ENCODE results near the gene TCEAL6. TPM values are rescaled to one million over a fixed set of nuclear protein-coding genes. Genes with fewer than 3 reads are reported as not detected.
"Not testable (repeated sequence)": the region's sequence is repeated elsewhere in the genome, so short reads cannot be mapped to it uniquely, and the experiment has no call there.

The TCEAL6 gene
- total and polyA plus RNA-seq, 4 donors: not detected

DNA sequence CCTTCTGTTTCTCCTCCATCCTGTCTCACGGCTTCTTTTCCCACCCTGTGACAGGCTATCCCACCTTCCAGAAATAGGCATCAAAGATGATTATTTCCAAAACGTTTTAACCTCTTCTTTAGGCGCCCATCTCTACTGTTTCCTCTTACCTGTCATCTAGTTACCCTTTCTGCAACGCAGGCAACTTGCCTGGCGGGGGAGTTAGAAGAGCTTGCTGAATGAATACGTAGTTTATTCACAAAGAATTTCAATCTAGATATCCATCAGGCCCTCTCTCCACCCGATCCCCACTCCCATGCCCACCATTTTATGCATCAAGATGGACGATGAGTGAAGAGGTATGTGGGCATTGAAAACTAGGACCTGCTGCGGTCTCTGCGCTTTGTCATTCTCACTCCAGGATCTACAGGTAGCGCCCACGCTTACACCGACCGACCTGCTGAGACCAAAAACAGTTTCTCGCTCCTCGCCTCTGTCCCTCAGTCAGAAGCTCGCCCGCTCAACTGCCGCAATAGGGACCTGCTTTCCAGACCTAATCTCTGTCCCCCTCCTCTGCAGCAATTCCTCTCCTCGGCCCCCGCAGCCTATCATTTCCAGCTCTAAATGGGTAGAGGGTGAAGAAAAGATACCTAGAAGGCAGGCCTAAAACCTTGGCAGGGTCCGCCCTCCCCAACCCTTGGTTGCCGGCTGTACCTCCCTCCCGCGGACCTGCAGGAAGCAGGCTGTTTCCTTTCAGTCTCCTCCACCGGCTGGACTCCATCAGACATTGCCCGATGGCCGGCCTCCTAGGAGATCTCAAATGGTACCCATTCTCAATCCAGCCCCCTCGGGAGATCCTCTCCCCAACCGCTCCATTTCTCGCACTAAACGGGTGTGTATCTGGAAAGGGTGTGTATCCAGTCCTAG is 12.9 kb upstream of the TCEAL6 start:
- Histone ChIP-seq H3K36me3 (ENCODE audit: control insufficient read depth in 4 of 4, insufficient read depth in 3 of 4, low read depth in 1 of 4, low read length in 3 of 4) (no peaks in the 10 kb centered on the region), H3K4me3 (ENCODE audit: low read depth in 1 of 3, low read length in 3 of 3) (peak overlapping the region in 2 of 3 donors; percentile 38 to 48), H3K4me1 (ENCODE audit: control insufficient read depth in 4 of 4, insufficient read depth in 4 of 4, low read length in 3 of 4) (peaks cover 0 to 3% (median 0%) of the 10 kb centered on the region in 4 donors), H3K9me3 (ENCODE audit: control insufficient read depth in 4 of 4, low read length in 3 of 4) (peaks cover 0 to 2% (median 0%) of the 10 kb centered on the region in 4 donors), H3K27ac (ENCODE audit: low read depth in 1 of 2, low read length in 2 of 2) (no peak overlapping the region), H3K9ac (ENCODE audit: low read depth in 1 of 2, low read length in 2 of 2) (no peak overlapping the region), H3K27me3 (ENCODE audit: control insufficient read depth in 4 of 4, insufficient read depth in 4 of 4, low read length in 3 of 4) (peaks cover 0 to 4% (median 0%) of the 10 kb centered on the region in 4 donors)
- DNase-seq (ENCODE audit: low spot score): no peak
- TF ChIP-seq TAF1 (conservative IDR thresholded peaks at IDR 0.05) (no peak), YY1 (IDR thresholded peaks at IDR 0.05) (no peak), EGR1 (IDR thresholded peaks at IDR 0.05; ENCODE audit: low read depth in 2 of 2) (no peak), SP1 (IDR thresholded peaks at IDR 0.05) (no peak)
- TF ChIP-seq, protein P1, sequence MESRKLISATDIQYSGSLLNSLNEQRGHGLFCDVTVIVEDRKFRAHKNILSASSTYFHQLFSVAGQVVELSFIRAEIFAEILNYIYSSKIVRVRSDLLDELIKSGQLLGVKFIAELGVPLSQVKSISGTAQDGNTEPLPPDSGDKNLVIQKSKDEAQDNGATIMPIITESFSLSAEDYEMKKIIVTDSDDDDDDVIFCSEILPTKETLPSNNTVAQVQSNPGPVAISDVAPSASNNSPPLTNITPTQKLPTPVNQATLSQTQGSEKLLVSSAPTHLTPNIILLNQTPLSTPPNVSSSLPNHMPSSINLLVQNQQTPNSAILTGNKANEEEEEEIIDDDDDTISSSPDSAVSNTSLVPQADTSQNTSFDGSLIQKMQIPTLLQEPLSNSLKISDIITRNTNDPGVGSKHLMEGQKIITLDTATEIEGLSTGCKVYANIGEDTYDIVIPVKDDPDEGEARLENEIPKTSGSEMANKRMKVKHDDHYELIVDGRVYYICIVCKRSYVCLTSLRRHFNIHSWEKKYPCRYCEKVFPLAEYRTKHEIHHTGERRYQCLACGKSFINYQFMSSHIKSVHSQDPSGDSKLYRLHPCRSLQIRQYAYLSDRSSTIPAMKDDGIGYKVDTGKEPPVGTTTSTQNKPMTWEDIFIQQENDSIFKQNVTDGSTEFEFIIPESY (IDR thresholded peaks at IDR 0.05): no peak
- 4% methylated on average over 32 of the region's 32 CpGs for WGBS

DNA sequence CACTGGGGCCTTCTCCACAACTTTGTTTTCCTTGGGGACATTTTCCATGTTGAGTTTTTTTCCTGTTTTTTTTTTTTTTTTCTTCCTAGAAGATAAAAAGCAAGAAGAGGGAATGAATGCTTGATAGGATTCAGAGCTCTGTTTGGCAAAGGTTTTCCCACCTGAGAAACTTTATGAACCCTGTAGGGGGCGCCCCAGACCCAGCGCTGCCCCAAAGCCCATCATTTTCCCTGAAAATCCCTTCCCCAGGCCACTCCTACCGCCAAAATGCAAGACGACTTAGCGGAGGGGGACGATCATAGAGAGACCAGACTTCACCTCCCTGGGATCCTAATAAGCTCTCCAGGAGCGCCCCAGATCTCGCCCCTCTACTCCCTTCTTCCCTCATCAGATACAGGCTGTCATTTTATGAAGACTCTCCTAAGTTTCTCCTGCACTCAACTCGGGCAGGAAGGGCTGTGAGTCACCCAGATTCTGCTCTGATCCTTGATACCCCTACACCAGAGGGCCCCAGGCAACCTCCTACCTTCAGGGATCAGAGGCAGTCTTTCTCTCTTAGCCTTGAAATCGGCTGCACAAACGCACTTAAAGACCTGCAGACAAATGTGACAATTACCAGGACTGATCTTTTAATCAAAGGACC is 12.1 kb upstream of the TCEAL6 start:
- no peaks in the 10 kb centered on the region for H3K36me3 ChIP-seq (ENCODE audit: control insufficient read depth in 4 of 4, insufficient read depth in 3 of 4, low read depth in 1 of 4, low read length in 3 of 4)
- no peak for TF ChIP-seq HNF4G (IDR thresholded peaks at IDR 0.05)
- TF ChIP-seq FOXA2 (IDR thresholded peaks at IDR 0.05): no peak
- H3K4me1 ChIP-seq (ENCODE audit: control insufficient read depth in 4 of 4, insufficient read depth in 4 of 4, low read length in 3 of 4): peaks cover 0 to 3% (median 0%) of the 10 kb centered on the region in 4 donors
- H3K27me3 ChIP-seq (ENCODE audit: control insufficient read depth in 4 of 4, insufficient read depth in 4 of 4, low read length in 3 of 4): peaks cover 0 to 4% (median 0%) of the 10 kb centered on the region in 4 donors
- no peak overlapping the region for H3K9ac ChIP-seq (ENCODE audit: low read depth in 1 of 2, low read length in 2 of 2)
- no peak overlapping the region for H3K27ac ChIP-seq (ENCODE audit: low read depth in 1 of 2, low read length in 2 of 2)
- no peak for DNase-seq (ENCODE audit: low spot score)
- H3K9me3 ChIP-seq (ENCODE audit: control insufficient read depth in 4 of 4, low read length in 3 of 4): peaks cover 0 to 2% (median 0%) of the 10 kb centered on the region in 4 donors
- no peak overlapping the region for H3K4me3 ChIP-seq (ENCODE audit: low read depth in 1 of 3, low read length in 3 of 3)
- 5% methylated on average over 11 of the region's 11 CpGs for WGBS

DNA sequence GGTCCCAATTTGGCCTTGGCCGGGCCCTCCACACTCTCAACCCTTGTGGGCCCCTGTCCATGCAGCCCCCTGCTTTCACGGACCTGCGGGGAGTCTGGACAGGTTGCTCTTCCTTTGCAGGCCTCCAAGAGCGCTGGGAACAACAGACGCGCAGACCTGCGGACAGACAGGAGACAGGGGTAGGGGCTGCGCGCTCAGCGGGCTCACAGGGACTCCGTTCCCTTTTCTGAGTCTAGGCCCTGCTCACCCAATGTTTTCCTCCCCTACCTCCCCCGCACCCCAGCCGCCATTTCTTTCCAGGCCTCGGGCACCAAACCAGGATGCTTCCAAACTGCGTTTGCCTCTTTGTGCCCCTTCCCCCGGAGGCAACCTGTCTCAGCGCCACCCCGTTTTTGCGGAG is 650 bp downstream of the TCEAL6 start:
- WGBS: 18% methylated on average over 19 of the region's 19 CpGs
- H3K27me3 ChIP-seq (ENCODE audit: control insufficient read depth in 4 of 4, insufficient read depth in 4 of 4, low read length in 3 of 4); H3K36me3 ChIP-seq (ENCODE audit: control insufficient read depth in 4 of 4, insufficient read depth in 3 of 4, low read depth in 1 of 4, low read length in 3 of 4): not testable (repeated sequence)

DNA sequence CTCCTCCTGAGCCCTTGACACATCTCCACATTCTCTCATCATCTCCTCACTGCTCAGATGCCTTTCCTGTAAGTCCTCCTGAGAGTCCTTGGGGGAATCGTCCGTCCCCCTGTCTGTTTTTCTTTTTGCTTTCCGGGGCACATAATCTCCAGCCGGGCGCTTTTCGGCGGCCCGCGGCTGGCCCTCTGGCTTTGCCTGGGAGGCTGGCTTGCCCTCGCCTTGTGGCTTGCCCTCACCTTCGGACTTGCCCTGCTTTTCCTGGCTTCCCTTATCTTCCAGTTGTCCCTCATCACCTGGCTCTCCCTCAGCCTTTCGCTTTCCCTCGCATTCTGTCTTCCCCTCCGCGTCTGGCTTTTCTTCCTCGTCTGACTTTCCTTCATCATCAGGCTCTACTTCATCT is 1.4 kb downstream of the TCEAL6 start:
- H3K4me1 ChIP-seq (ENCODE audit: control insufficient read depth in 4 of 4, insufficient read depth in 4 of 4, low read length in 3 of 4); H3K9ac ChIP-seq (ENCODE audit: low read depth in 1 of 2, low read length in 2 of 2); H3K9me3 ChIP-seq (ENCODE audit: control insufficient read depth in 4 of 4, low read length in 3 of 4); H3K4me3 ChIP-seq (ENCODE audit: low read depth in 1 of 3, low read length in 3 of 3); H3K27me3 ChIP-seq (ENCODE audit: control insufficient read depth in 4 of 4, insufficient read depth in 4 of 4, low read length in 3 of 4); DNase-seq (ENCODE audit: low spot score); H3K27ac ChIP-seq (ENCODE audit: low read depth in 1 of 2, low read length in 2 of 2); H3K36me3 ChIP-seq (ENCODE audit: control insufficient read depth in 4 of 4, insufficient read depth in 3 of 4, low read depth in 1 of 4, low read length in 3 of 4): not testable (repeated sequence)
- WGBS: 52% methylated on average over 16 of the region's 16 CpGs

More for the DNA sequence above, 650 bp downstream of the TCEAL6 start:
- H3K27ac ChIP-seq (ENCODE audit: low read depth in 1 of 2, low read length in 2 of 2); H3K4me3 ChIP-seq (ENCODE audit: low read depth in 1 of 3, low read length in 3 of 3); H3K9ac ChIP-seq (ENCODE audit: low read depth in 1 of 2, low read length in 2 of 2); H3K9me3 ChIP-seq (ENCODE audit: control insufficient read depth in 4 of 4, low read length in 3 of 4); H3K4me1 ChIP-seq (ENCODE audit: control insufficient read depth in 4 of 4, insufficient read depth in 4 of 4, low read length in 3 of 4); DNase-seq (ENCODE audit: low spot score): not testable (repeated sequence)
